SK-N-MC (cell line): ENCODE measurements around the gene TRIM63.

ENCODE experiments used
- EZH2 ChIP-seq: fragments of 200-600 bp; sonication (generic); IDR thresholded peaks from one replicate; pipeline ENCODE4 v1.6.1; 2017; ENCODE audit warnings: antibody characterized with exemption
- FOXP2 ChIP-seq: optimal IDR thresholded peaks from 2 replicates; pipeline ENCODE3; 2011; ENCODE audit warnings: mild to moderate bottlenecking, moderate library complexity; ENCODE audit not compliant: insufficient read depth; ENCODE audit errors: extremely low read length, control extremely low read depth
- POLR2AphosphoS5 ChIP-seq: IDR thresholded peaks from 2 replicates; pipeline ENCODE4 v1.6.1; 2012; ENCODE audit warnings: mild to moderate bottlenecking, low read depth, low read length, borderline replicate concordance

GRCh38 chr1:26038904-26039303, 28.5 kb downstream of the TRIM63 start:
- no peak for TF ChIP-seq EZH2
- no peak for TF ChIP-seq POLR2AphosphoS5
- no peak for TF ChIP-seq FOXP2
